Globus pallidus (tissue), 1 donor: Measurements from ENCODE around the gene ALG12.

Experiments
- DNase-seq: peaks from one replicate; pipeline ENCODE4 v3.0.0-alpha.2; 2015; ENCODE audit warnings: low spot score

ALG12 gene

DNA sequence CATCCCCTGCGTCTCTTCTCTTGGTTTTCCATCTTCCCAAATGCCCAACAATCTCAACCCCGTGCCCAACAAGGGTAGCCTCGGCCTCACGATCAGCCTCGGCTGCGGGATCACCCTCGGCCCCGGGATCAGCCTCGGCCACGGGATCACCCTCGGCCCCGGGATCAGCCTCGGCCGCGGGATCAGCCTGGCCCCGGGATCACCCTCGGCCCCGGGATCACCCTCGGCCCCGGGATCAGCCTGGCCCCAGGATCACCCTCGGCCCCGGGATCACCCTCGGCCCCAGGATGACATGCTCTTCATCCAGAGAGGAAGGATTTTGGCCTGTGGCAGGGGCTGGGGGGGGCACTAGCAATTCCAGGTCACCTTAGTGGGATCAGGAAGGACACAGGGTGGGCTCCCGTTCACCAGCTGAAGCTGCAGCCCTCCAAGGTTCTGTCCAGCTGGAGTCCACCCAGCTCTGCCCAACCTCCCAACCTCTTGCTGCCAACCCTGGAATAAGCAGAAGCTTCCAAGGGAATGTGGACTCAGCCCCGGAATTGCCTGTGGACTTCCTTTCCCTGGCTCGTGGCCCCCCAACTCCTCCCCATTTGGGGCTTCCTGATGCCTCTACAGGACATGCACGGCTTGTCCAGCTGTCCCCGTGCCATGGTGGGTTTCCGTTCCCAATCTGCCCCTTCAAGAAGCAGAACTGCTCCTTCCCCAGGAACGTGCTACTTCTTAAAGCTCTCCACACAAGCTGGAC, 6.2 kb downstream of the ALG12 start:
- DNase-seq, result no peak

DNA sequence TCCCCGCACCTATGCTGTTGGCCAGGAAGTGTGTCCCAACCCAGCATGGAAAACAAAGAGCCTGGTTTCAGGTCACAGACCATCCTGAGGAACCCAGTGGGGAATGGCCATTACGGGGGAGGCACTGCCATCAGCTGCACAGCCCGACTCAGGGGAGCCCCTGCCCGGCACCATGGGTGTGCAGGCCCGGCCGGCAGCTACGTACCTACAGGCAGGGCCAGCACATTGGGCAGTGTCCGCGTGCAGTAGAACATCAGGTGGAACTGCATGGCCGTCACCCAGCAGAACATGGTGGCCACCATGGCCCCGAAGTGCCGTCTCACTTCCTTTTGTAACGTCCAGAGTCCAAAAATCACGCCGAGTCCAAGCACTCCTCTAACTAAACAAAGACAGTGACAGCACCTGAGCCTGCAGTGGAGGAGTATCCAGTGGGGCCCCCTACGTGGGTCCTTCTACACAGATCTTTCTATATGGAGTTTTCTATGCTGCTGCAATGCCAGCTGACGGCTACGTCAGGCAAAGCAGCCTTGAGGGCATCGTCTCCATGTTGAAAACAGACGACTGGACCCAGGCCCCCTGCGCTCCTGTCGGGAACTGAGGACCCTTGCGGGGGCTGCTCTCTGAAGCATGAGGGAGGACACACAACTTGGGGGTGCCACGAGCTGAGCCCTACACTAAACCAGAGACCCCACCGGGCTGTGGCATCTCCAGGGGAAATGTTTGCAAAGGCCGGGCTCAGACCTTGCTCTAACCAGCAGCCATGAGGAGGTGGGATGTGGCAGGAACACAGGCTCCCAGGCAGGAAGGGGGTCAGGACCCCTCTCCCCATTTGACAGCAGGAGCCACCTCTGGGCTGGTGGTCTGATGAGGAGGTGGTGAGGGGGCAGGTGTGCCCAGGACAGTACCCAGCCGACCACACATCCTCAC, 7.7 kb downstream of the ALG12 start:
- no peak for DNase-seq

GRCh38 chr22:49909476-49910205, 8.6 kb downstream of the ALG12 start:
- no peak for DNase-seq

- no peak for DNase-seq
Observed at GRCh38 chr22:49907807-49908206, 10.4 kb downstream of the ALG12 start.

- no peak for DNase-seq
Observed at GRCh38 chr22:49906799-49907290, 11.4 kb downstream of the ALG12 start.

DNA sequence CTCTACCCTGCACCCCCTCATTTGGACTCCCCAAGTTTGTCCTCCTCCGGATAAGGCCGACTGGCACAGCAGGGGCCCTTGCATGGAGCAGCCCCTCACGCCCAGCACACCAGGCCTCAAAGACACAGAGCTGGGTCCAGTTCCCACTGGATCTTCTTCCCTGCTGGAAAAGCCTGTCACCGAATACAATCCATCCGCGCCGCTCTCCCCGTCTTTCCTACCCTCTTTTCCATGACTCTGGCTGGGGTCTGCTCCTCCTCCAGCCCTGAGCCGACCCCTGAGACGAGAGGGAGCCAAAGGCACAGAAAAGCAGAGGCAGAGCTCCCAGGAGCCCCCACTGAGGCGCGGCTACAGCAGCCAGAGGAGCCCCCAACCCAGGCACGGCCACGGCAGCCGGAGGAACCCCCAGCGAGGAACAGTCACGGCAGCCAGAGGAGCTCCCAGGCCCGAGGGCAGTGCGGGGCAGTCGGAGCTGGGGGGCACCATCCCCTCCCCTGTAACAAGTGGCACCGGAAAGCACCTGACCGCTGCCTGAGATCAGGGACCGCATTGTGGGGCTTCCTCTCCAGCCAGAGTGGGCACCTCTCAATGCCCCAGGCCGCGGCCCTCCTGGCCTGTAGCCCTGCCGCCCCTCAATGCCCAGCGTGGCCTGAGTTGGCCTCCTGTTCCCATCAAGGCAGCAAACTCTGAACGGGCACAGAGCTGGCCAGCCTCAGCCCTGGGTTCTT, 12.0 kb downstream of the ALG12 start:
- no peak for DNase-seq

DNA sequence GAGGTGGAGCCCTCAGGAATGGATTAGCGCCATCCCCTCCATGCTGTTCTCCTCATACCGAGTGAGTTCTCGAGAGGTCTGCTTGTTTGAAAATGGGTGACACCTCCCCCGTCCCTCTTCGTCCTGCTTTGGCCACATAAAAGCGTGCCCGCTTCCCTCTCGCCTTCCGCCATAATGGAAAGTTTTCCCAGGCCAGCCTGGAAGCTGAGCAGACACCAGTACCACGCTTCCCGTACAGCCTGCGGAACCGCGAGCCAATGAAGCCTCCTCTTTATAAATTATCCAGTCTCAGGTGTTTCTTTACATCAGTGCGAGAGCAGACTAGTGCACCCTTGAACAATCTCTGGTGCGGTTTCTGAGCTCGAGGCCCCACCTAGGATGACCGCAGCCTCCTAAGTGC, 12.8 kb downstream of the ALG12 start:
- no peak for DNase-seq

DNA sequence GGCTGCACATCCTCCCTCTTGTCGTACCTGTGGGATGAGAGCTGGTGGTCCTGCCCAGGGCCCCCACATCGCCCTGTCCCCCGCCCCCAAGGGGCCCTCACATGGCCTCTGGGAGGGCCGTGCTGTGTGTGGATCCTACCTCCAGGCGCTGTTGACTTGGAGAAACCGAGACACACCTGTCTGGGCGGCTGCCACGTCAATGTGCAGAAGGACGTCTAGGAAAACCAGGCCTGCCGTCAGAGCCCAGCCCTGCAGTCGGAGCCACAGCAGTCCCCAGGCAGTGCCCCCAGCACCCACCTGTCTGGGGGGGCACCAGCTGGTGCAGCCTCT, 14.2 kb downstream of the ALG12 start:
- no peak for DNase-seq

GRCh38 chr22:49903322-49904039, 14.8 kb downstream of the ALG12 start:
- no peak for DNase-seq

DNA sequence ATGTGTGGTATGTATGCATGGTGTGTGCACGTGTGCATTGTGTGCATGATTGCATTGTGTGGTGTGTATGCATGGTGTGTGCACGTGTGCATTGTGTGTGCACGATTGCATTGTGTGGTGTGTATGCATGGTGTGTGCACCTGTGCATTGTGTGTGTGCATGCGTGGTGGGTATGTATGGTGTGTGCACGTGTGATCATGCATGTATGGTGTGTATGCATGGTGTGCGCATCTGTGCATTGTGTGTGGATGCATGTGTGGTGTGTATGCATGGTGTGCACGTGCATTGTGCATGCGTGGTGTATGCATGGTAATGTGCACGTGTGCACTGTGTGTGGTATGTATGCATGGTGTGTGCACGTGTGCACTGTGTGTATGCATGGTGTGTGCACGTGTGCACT, 16.8 kb downstream of the ALG12 start:
- no peak for DNase-seq

DNA sequence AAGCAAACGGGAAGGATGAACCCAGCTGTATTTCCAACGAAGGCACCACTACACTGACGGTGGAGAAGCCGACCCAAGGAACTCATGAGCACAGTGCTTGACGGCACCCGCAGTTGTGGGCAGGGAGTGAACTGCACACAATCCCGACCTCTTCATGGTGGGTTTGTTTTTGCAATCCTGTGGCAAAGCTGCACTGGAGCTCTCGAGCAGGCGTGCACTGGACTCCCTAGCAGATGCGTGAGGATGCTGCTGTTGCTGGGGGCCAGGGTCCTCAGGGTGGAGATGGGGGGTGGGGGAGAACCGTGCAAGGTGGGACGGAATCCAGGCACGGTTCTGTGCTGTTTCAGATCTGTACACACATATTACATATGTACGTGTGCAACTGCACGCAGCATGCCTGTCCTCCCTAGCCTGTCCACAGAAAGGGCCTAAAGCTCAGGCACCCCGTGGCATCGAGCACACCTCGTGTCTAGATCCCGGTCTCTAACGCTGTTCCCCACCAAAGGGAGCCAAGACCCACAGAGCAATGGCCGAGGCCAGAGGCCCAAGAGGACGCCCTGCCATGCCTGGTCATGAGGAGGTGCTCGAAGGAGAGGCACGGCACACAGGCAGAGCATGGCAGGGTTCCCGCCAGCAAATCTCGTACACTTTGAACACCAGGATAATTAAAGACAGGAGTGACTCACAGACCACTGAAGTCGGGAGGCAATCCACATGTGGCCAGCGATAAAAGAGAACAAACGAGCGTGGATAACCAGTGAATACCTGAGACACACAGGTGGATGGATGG, 17.6 kb downstream of the ALG12 start:
- DNase-seq, result no peak

DNA sequence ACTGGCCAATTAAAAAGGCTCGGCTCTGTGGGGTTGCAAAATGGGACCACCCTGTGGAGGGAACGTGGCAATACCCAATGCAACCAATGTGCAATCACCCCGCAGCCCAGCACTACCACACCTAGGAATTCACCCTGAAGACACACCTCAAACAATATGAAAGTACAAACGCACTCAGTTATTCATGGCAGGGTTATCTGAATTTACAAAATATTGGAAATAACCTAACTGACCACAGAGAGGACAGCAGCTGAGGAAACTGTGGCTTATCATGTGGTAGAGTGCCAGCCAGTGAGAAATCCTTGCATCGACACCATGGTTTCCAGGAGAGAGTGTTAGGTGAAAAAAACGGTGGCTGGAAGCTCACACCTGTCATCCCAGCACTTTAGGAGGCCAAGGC, 18.7 kb downstream of the ALG12 start:
- no peak for DNase-seq

DNA sequence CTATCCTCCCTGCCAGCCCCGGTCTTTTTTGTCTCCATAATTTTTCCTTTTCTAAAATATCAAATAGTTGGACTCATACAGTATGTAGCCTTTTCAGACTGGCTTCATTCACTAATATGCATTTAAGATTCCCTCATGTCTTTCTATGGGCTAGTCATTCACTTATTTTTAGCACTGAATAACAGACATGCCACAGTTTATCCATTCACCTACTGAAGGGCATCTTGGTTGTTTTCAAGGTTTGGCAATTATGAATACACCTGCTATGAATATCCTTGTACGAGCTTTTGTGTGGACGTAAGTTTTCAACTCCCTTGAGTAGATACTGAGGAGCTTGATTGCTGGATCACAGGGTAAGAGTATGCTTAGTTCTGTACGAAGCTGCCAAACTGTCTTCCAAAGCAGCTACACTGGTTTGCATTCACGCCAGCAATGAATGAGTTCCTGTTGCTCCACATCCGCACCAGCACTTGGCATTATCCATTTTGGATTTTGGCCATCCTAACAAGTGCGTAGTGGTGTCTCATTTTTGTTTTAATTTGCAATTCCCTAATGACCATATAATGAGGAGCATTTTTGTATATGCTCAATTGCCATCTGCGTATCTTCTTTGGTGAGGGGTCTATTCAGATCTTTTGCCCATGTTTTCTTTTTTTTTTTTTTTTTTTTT, 21.1 kb downstream of the ALG12 start:
- DNase-seq, result no peak

DNA sequence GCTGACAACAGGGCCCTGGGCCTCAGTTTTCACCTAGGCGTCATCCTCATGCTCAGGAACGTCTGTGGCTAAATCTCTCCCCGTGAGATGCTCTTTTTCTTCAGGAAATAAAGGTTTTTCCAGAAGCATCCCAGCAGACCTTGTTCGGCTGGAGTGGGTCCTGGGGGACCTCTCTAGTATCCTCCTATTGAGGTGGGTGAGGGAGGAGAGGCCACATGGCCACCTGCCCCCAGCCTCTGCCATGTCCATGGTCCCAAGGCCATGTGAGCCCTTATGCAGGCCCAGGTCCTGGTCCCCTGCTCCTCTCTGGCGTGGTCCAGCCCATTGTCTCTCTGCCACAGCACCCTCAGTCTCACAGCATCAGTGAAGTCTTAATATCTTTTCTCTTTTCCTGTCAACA, 22.0 kb downstream of the ALG12 start:
- DNase-seq, result no peak

- DNase-seq, result no peak
Observed at GRCh38 chr22:49894322-49895054, 23.8 kb downstream of the ALG12 start.

GRCh38 chr22:49893025-49893424, 25.2 kb downstream of the ALG12 start:
- no peak for DNase-seq

GRCh38 chr22:49892226-49892899, 25.9 kb downstream of the ALG12 start:
- no peak for DNase-seq

- peak; percentile 60 for DNase-seq
Observed at GRCh38 chr22:49889071-49889470, 29.2 kb downstream of the ALG12 start.

- no peak for DNase-seq
Observed at GRCh38 chr22:49887702-49888101, 30.5 kb downstream of the ALG12 start.
